Breast epithelium (tissue), 3 donors: ENCODE measurements around the gene PGAM5.

Source experiments
- POLR2A ChIP-seq: fragments of 450-650 bp; IDR thresholded peaks from one replicate; pipeline ENCODE4 v1.6.1; 2016; ENCODE audit warnings: antibody characterized with exemption, mild to moderate bottlenecking, moderate library complexity
- POLR2AphosphoS5 ChIP-seq, 3 donors: sonication (generic); formaldehyde crosslinking; IDR thresholded peaks; one replicate each; pipeline ENCODE4 v1.6.1; 2017; ENCODE audit warnings: antibody characterized with exemption in 3 of 3
- TF ChIP-seq, protein P1 (sequence below), 3 donors: fragments of 450-650 bp; IDR thresholded peaks; one replicate each; pipeline ENCODE4 v1.5.1; 2016 to 2017; ENCODE audit warnings: antibody characterized with exemption in 3 of 3, mild to moderate bottlenecking in 3 of 3, moderate library complexity in 3 of 3

- TF ChIP-seq, protein P1, sequence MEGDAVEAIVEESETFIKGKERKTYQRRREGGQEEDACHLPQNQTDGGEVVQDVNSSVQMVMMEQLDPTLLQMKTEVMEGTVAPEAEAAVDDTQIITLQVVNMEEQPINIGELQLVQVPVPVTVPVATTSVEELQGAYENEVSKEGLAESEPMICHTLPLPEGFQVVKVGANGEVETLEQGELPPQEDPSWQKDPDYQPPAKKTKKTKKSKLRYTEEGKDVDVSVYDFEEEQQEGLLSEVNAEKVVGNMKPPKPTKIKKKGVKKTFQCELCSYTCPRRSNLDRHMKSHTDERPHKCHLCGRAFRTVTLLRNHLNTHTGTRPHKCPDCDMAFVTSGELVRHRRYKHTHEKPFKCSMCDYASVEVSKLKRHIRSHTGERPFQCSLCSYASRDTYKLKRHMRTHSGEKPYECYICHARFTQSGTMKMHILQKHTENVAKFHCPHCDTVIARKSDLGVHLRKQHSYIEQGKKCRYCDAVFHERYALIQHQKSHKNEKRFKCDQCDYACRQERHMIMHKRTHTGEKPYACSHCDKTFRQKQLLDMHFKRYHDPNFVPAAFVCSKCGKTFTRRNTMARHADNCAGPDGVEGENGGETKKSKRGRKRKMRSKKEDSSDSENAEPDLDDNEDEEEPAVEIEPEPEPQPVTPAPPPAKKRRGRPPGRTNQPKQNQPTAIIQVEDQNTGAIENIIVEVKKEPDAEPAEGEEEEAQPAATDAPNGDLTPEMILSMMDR (IDR thresholded peaks at IDR 0.05): no peak
- no peak for TF ChIP-seq POLR2AphosphoS5 (IDR thresholded peaks at IDR 0.05)
- TF ChIP-seq POLR2A: no peak
Measured at GRCh38 chr12:132674561-132674960, 36.1 kb upstream of the PGAM5 start.
